Left renal pelvis (tissue), 4 donors: ENCODE results near the gene STUB1. TPM values are rescaled to one million over a fixed set of nuclear protein-coding genes. Genes with fewer than 3 reads are reported as not detected.
A peak's percentile ranks its signal among the peaks of the same experiment; 100 is the strongest.
"Not testable (repeated sequence)": the region's sequence is repeated elsewhere in the genome, so short reads cannot be mapped to it uniquely, and the experiment has no call there.

ENCODE experiments used
- DNase-seq, 4 donors: peaks; one replicate each; pipeline ENCODE4 v3.0.0-alpha.2; 2013; ENCODE audit warnings: low read depth in 4 of 4, low spot score in 3 of 4
- polyA plus RNA-seq, 4 donors: library from polyadenylated mRNA; unstranded; fragments of 120-200 nt; gene quantifications; one replicate each; pipeline ENCODE4 v1.2.1, GENCODE V29; 2013; ENCODE audit not compliant: insufficient read length in 4 of 4

STUB1 gene
- polyA plus RNA-seq, 4 donors = 84.9 to 143 (median 105) TPM

DNA sequence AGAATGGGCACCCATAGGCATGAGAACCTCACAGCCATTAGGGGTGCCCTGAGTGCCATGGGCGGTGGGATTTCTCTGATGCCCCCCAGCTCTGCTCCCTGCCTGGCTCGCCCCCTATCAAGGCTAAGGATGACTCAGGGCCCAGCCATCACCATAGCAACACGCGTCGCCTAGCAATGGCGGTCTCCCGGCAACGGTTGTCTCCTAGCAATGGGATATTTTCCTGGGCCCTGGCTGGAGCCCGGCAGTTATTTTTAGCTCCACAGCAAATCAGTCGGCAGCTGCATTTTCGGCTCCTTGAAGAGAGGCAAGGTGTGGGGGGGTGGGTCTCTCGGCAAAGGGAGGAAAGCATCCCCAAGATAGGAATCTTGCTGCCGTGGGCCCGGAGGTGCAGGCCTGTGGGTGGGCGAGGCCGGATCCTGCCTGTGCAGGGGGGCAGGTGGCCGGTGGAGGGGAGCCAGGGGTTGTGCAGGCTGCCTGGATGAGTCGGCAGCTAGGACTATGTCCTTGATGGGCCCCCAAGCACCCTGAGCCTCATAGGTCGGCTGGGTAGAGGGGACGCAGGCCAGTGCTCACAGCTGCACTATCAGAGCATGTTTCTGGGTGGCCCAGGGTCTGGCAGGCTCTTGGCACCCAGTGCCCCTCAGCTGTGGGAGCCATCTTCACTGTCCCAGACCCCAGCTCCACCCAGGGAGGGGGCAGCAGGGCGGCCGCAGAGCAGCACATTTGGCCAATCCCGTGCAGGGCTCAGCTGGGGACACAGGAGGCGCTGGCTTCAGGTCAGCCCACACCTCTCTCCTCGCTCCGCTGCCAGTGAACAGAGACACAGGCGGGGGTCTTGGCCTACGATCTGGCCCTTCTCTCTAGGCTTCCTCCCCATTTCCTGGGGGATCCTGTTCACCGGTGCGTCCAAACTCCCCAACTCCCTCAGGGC is 29.6 kb downstream of the STUB1 start:
- no peak for DNase-seq

DNA sequence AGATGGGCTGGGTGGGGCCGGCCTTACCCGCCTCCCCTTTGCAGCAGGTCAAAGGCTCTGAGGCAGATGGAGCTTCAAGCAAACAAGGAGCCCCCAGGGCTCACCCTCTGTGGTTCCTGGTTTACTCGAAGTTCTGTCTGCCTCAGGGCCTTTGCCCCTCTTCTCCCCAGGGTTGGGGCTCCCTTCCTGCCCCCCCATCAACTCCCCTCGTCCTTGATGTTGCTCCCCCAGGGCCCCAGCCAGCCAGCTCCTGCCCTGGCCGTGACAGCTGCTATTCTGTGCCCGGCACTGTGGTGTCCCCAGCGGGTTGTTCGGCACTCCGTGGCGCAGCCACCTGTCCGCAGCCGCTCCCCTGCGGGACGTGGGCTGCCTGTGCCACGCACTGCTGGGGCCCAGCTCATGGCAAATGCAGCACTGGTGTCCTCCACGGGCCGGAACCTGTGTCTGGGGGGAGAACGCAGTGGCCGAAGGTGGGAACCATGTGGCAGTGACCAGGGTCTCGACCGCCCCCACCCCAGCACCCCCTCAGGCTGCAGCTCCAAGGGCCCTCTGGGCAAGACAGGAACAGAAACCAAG is 30.4 kb downstream of the STUB1 start:
- no peak for DNase-seq

DNA sequence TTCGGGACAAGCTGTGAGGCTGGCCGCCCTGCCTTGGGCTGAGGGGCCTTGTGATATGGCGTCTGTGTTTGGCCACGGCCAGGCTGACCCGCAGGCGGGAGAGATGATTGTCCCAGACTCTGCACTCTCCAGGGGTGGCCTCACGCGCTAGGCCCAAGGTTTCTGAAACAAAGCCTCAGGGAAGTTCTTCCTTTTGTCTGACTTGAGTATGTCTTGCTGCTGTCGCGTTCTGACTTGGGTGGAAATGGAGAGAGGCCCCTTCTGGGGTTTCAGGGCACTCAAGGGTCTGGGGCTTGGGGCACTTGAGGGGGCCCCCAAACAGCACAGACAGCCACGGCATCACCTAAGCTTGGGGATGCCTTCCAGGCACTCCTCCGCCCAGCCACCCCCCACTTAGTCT is 30.9 kb downstream of the STUB1 start:
- DNase-seq = no peak

DNA sequence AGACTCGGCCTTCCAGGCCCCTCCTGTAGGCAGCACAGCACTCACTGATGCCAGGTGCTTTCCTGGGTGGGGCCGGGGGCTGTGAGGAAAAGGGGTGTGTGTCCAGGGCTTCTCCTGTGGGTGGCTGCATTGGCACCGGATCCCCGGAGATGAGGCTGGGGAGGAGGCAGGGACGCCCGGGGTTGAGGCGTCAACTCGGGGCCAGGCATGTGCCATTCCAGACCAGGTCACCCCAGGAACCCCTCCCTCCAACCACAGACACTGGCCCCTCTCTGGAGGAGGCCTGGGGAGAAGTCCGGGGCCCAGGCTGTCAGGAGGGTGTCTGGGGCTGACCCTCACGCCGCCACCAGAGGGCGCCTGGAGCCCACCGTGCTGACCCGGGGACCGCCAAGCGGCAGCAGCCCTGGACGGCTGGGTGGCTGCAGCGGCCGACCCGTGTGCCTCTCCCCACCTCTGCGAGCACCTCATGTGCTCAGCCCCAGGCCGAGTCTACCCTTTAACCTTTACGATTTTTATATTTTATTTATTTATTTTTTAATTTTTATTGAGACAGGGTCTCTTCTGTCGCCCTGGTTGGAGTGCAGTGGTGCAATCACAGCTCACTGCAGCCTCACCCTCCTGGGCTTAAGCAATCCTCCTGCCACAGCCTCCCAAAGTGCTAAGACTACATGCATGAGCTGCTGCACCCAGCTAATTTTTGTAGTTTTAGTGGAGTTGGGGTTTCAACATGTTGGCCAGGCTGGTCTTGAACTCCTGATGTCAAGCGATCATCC is 31.5 kb downstream of the STUB1 start:
- DNase-seq = no peak

DNA sequence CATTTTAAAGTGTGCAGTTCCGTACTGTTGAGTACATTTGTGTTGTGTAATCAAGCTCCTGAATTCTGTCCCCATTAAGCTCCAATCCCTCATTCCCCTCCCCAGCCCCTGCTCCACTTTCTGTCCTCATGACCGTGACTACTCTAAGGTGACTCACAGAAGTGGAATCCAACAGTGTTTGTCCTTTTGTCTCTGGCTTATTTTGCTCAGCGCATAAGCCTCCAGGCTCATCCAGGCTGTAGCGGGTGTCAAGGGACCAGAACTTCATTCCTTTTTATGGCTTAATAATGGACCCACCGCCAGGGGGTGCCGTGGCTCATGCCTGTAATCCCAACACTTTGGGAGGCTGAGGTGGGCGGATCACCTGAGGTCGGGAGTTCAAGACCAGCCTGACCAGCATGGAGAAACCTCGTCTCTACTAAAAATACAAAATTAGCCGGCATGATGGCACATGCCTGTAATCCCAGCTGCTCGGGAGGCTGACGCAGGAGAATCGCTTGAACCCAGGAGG is 32.6 kb downstream of the STUB1 start:
- DNase-seq = not testable (repeated sequence)

DNA sequence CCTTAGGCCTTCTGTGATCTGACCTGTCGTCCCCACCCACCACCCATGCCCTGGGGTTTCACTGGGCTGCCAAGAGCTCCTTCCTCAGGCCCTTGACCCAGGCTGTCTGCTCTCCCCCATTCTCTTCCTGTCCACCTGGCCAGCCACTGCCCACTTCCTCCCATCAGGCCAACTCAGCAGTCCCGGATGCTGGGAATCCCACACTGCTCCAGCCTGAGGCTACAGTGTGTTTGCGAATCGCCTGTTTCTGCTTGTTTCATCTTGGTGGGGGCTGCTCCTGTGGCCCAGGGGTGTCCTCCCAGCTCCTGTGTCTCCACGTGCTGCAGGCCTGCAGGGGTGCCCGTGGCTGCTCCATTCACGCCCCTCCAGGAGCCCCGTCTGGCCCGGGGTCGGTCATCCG is 33.9 kb downstream of the STUB1 start:
- no peak for DNase-seq

DNA sequence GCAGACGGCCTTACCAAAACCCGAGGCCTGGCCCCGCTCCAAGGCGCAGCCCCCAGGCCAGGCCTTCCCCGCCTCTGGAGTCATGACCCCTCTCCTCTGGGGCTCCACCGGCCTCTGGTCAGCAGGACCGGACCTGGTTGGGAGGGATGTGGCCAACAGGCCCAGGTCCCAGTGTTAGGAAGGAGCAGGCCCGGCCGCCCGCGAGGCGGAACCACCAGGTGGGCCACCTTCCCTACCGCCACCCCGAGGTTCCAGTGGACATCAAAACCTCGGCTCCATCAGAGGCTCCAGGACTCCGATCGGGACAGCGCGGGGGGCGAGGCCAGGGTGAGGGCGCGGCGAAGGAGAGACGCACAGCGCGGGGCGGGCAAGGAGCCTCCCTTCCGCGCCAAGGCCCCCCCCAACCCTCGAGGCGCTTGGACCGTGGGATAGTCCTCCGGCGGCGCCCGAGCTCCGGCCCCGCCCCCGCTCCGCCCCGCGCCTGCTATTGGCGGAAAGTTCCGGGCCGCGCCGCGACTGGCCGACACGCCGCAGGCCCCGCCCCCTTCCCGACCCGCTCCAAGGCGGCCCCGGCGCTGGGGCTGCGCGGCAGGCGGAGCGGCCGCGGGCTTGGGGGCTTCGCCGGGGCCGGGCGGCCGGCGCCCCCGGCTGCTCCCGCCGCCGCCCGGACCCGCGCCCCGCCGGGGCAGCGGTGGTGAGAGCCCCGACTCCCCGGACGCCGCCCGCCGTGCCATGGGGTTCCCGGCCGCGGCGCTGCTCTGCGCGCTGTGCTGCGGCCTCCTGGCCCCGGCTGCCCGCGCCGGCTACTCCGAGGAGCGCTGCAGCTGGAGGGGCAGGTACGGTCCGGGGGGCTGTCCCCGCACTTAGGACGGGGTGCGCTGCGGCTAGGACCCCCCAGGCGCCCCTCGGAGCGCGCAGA is 34.6 kb downstream of the STUB1 start, which contains the start of gene METRN:
METRN (plus strand) TSS at position 561 of the 919 bp plus-strand sequence; CDS start at position 733, 172 bp downstream.
- peak in 2 of 4 donors; percentile 67 to 75 for DNase-seq

DNA sequence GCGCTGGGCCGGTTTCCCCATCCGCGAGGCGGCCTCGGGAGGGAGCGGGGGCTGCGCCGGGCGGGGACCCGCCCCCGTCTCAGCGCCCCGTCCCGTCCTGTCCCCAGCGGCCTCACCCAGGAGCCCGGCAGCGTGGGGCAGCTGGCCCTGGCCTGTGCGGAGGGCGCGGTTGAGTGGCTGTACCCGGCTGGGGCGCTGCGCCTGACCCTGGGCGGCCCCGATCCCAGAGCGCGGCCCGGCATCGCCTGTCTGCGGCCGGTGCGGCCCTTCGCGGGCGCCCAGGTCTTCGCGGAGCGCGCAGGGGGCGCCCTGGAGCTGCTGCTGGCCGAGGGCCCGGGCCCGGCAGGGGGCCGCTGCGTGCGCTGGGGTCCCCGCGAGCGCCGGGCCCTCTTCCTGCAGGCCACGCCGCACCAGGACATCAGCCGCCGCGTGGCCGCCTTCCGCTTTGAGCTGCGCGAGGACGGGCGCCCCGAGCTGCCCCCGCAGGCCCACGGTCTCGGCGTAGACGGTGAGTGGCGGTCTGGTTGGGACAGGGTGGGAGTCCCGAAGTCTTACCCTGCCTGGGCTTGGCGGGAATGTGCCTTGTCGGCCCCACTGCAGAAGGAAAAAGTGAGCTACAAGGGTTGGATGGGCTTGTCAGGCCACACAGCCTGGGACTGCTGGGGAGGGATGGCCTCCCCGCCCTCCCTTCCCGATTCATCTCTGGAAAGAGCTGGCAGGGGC is 35.4 kb downstream of the STUB1 start:
- DNase-seq = no peak

DNA sequence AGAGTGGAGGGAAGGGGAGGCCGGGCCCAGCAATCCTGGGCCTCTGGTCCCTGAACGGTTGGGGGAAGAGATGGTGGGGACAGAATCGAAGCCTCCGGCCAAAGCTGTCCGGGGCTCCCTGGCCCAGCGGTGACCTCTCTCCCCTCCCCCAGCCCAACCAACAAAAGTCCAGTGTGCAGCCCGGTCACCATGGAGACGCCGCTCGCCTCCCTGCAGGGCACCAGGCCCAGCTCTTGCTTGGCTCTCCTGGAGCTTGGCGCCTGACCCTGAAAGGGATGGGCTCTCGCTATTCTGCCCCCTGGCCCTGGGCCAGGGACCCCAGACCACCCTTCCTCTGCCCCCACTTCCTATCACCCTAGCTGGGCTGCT is 36.0 kb downstream of the STUB1 start:
- no peak for DNase-seq

DNA sequence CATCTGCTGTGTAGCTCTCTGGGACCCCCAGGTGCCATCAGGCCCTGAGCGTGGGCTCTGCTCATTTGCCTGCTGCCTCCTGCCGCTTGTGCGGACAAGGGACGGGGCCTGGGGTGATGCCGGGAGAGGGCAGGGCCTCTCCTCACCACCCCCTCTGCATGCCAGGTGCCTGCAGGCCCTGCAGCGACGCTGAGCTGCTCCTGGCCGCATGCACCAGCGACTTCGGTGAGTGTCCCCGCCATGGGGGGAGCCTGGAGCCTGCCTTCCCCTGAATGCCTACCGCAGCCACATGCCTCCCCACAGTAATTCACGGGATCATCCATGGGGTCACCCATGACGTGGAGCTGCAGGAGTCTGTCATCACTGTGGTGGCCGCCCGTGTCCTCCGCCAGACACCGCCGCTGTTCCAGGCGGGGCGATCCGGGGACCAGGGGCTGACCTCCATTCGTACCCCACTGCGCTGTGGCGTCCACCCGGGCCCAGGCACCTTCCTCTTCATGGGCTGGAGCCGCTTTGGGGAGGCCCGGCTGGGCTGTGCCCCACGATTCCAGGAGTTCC is 36.6 kb downstream of the STUB1 start:
- DNase-seq = no peak

DNA sequence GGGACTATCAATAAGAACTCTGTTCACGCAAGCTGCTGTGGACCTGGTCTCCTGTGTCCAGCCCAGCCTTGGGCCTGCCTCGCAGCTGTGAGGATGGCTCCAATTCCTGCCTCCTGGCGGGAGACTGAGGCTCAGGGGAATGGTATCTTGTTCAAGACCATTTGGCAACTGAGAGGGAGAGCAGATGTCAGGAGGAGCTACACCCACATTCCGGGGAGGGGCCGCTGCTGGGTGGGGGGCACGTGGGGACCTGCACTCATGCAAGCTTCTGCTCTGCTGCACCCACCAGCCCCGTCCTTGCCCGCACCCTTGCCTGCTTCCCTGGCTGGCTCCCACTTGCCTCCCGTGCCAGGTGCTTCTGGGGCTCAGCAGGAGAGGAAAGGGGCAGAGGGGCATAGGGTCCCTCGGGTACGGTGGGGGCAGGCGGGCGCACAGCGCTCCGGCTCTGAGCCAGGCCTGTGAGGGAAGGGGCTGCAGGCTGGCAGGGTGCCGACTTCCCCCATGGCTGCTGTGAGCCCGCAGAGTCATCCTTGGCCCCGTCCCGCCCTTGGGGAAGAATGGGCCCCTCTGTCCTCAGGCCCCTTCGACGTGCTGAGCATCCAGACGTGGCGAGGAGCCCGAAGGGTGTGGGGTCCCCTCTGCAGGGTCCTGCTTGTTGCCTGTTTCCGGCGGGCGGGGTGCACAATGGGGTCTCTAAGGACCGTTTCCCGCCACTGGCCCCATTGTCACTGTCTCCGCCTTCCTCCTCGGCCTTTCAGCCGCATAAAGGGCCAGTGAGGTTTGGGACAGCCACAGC is 37.4 kb downstream of the STUB1 start:
- no peak for DNase-seq

DNA sequence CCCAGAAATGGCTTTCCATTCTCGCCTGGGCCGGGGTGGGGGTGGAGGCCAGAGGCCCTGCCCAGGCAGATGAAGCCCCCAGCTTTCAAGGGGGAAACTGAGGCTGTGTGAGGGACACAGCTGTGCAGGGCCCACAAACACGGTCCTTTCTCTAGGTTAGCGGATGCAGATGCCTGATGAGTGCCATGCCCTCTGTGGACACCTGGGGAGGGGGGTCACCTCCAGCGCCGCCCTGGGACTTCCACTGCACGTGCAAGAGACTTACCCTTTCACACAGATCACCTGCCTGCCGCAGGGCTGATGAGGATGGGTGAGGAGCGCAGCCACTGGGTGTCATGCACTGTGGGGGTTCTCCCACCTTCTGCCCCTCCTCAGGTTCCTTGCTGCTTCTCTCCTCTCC is 38.2 kb downstream of the STUB1 start:
- DNase-seq = no peak

DNA sequence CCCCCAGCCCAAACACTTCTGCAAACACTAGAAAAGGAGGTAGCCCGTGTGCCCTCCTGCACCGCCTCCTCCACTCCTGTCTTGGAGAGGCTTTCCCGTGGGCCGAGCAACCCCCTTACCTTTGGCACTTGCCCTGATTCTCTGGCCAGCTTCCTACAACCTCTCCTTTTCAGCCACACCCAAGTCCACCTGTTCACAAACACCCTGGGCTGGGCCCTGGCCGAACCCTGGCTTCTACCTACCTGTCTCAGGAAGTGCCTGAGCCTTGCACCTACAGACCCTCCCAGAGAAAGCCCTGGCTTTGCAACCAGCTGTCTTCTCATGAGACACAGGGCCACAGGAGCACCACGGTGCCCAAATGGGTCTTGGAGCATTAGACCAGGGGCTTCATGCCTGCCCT is 38.7 kb downstream of the STUB1 start:
- no peak for DNase-seq

DNA sequence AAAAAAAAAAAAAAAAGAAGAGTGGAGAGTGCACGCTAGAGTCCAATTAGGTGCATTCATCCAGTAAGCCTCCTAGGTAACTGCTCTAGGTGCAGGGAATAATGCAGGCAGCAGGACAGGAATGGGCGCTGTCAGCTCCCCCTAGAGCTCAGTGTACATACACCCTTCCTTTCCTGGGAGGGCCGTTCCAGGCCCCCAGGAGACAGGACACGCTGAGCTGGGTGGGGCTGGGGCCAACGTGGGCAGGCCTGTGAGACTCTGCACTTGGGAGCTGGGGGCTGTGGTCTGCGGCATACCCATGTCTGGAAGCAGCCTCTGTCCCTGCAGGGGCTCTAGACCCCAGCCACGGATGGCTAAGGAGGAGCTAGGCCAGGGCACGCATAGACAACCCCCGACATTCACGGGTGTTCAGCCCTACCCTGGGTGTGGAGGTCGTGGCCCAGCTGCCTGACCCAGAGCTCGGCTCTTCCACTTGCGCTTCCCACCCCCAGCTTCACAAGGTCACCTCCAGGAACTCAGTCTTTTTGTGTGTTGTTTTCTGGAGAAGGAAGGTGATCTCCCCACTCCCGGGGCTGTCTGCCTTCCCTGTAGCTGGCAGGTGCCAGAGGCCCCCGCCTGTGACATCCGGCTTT is 39.7 kb downstream of the STUB1 start:
- DNase-seq = no peak

DNA sequence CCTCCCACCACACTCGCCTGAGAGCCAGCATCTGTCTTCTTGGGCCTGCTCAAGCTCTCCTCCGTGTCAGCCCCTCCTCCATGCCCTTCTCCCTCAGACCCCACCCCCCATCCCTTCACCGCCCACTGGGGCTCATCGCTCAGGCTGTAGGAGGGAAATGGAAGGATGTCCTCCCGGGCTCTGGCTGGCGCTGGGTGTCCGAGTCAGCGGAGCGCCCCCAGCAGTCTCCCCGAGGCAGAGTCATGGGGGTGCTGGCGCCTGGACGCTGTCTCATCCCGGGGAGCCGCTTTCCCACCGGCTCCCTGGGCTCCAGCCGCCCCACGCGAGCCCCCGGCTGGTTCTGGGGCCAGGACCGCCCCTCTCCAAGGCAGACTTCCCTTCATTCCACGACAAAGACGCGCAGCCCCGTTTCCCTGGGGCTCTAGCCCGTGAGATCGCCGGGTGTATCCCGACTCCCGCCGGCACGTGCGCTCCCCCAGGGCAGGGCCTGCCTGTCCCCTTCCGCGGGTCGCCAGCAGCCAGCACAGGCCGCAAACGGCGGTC is 40.3 kb downstream of the STUB1 start:
- no peak for DNase-seq

DNA sequence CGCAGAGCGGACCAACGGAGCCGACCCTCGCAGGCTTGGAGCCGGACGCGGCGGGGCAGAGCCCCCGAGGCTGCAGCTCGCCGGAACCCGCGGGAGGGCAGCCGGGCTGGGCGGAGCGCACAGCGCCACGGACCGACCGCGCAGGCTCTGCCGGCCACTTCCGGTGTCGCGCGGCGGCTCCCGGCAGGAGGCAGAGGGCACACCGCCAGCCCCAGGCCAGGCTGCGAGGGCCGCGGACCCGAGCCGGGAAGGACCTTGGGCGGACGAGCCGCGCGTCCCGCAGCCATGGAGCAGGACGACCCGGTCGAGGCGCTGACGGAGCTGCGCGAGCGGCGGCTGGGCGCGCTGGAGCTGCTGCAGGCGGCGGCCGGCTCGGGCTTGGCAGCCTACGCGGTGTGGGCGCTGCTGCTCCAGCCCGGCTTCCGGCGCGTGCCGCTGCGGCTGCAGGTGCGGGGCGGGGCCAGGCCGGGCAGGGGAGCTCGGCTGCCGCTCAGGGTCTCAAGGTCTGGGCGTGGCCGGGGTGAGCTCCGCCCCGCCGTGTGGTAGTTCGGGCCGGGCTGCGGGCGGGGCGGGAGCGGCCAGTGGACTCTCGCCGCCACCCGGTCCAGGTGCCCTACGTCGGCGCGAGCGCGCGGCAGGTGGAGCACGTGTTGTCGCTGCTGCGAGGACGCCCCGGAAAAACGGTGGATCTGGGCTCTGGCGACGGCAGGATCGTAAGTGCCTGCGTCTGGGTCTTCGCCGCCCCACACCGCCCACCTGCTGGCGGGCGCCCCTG is 41.0 kb downstream of the STUB1 start, which contains the start of gene ANTKMT:
ANTKMT (plus strand) TSS at position 157 of the 775 bp plus-strand sequence; CDS start at position 286, 129 bp downstream.
- DNase-seq = peak in 1 of 4 donors; percentile 59
